Body of pancreas (tissue), 4 donors: ENCODE results near the gene EPN2. TPM values are rescaled to one million over a fixed set of nuclear protein-coding genes. Genes with fewer than 3 reads are reported as not detected.
A peak's percentile ranks its signal among the peaks of the same experiment; 100 is the strongest.

Source experiments
- ATAC-seq: fragments of 150-250 bp; one replicate; pipeline ENCODE4 v1.9.1; 2016
- DNase-seq, 4 donors: peaks; one replicate each; pipeline ENCODE4 v3.0.0-alpha.2; 2019
- H3K27ac ChIP-seq, 4 donors: fragments of 200-600 bp; sonication (generic); 1 replicate in 3 of 4; 2 replicates in 1 of 4; pipeline versions ENCODE4 v1.5.1 to v1.6.1; 2016 to 2019; ENCODE audit warnings: mild to moderate bottlenecking in 1 of 4, mixed read lengths in 1 of 4, moderate library complexity in 1 of 4
- H3K27me3 ChIP-seq, 2 donors: fragments of 200-600 bp; sonication (generic); one replicate each; pipeline ENCODE4 v1.6.0; 2016; ENCODE audit warnings: mild to moderate bottlenecking in 1 of 2
- H3K36me3 ChIP-seq, 2 donors: fragments of 200-600 bp; sonication (generic); replicated peaks in 1 of 2; 2 replicates each; pipeline ENCODE4 v1.5.1; 2016; ENCODE audit warnings: low read depth in 2 of 2; ENCODE audit not compliant: insufficient read depth in 1 of 2
- H3K4me1 ChIP-seq: fragments of 200-600 bp; sonication (generic); one replicate; pipeline ENCODE4 v1.6.0; 2016
- H3K4me3 ChIP-seq, 2 donors: fragments of 200-600 bp; sonication (generic); 1 replicate in 1 of 2; 2 replicates in 1 of 2; pipeline ENCODE4 v1.5.1; 2016 to 2019
- H3K9me3 ChIP-seq, 3 donors: fragments of 200-600 bp; sonication (generic); 1 replicate in 2 of 3; 2 replicates in 1 of 3; pipeline ENCODE4 v1.5.1; 2016
- POLR2A ChIP-seq, 3 donors: fragments of 450-650 bp; IDR thresholded peaks; one replicate each; pipeline ENCODE4 v1.6.1; 2016; ENCODE audit warnings: antibody characterized with exemption in 3 of 3, mild to moderate bottlenecking in 2 of 3
- WGBS, 2 donors: methylation state at CpG; one replicate each; pipeline ENCODE4 v1.1.5; 2017; 5-methylcytosine and 5-hydroxymethylcytosine counted together
- intact Hi-C: fragments of 100-400 bp; cut with DNase I; formaldehyde crosslinking; loops from one replicate; pipeline ENCODE4 v1.15.1; 2023
- total RNA-seq, 2 donors: library from RNA; depleted of rRNA; stranded (reverse); fragments of >200 nt; gene quantifications; one replicate each; pipeline ENCODE4 v1.1.0, GENCODE V29; 2016
- TF ChIP-seq, protein P1 (sequence below), 7 experiments: fragments of 450-650 bp in 4 of 7; fragments of 200-600 bp in 3 of 7; sonication (generic) in 3 of 7; IDR thresholded peaks; one replicate each; pipeline ENCODE4 v1.5.1; 2016 to 2019; ENCODE audit warnings: antibody characterized with exemption in 7 of 7

The EPN2 gene
- total RNA-seq, 2 donors from 2014 or later, result 32.7 to 46.5 TPM

DNA sequence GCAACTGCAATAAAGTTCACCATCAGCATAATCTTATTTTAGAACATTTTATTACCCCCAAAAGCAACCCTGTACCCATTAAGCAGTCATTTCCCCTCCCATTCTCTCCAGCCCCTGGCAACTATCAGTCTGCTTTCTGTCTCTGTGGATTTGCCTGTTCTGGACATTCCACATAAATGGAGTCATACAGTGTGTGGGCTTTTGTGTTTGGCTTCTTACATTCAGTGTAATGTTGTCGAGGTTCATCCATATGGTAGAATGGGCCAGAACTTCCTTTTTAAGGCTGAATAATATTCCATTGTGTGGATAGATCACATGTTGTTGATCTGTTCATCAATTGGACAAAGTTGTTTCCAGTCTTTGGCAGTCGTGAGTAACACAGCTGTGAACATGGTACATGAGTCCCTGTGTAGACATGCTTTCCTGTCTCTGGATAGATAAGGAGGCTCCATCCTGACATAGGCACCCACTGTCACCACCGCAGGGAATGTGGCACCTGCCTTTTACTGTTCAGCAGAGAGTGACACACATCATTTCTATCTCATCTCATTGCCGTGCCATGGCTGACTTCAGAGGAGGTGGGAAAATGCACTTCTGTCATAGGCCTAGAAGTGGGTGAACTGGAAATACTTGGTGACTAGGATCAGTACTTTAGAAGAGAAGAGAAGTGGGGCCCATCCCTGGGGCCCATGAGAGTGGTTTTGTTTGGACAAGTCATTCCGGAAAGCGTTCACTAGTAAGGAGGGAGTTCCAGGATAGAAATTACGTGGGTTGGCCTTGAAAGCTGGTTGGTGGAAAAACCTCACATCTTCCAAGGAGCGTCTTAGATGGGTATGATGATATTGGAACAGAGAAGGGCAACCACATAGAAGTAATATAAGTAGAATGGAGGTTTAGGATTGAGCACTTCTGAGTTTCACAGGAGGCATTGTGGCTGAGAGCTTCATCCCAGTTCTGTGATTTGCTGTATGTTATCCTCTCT is 25.8 kb downstream of the EPN2 start:
- Histone ChIP-seq H3K9me3 (no peaks in the 10 kb centered on the region), H3K27me3 (no peaks in the 10 kb centered on the region), H3K27ac (peak overlapping the region in 1 of 4 donors; percentile 4), H3K4me3 (no peak overlapping the region), H3K4me1 (peaks cover 25% of the 10 kb centered on the region), H3K36me3 (no peaks in the 10 kb centered on the region)
- no peak for ATAC-seq
- intact Hi-C loops, result no loop called here
- WGBS, 2 donors, result 71 to 72% methylated on average over 8 of the region's 8 CpGs
- DNase-seq, result no peak
- TF ChIP-seq POLR2A (IDR thresholded peaks at IDR 0.05), result no peak
- TF ChIP-seq, protein P1, sequence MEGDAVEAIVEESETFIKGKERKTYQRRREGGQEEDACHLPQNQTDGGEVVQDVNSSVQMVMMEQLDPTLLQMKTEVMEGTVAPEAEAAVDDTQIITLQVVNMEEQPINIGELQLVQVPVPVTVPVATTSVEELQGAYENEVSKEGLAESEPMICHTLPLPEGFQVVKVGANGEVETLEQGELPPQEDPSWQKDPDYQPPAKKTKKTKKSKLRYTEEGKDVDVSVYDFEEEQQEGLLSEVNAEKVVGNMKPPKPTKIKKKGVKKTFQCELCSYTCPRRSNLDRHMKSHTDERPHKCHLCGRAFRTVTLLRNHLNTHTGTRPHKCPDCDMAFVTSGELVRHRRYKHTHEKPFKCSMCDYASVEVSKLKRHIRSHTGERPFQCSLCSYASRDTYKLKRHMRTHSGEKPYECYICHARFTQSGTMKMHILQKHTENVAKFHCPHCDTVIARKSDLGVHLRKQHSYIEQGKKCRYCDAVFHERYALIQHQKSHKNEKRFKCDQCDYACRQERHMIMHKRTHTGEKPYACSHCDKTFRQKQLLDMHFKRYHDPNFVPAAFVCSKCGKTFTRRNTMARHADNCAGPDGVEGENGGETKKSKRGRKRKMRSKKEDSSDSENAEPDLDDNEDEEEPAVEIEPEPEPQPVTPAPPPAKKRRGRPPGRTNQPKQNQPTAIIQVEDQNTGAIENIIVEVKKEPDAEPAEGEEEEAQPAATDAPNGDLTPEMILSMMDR (IDR thresholded peaks at IDR 0.05), result no peak

DNA sequence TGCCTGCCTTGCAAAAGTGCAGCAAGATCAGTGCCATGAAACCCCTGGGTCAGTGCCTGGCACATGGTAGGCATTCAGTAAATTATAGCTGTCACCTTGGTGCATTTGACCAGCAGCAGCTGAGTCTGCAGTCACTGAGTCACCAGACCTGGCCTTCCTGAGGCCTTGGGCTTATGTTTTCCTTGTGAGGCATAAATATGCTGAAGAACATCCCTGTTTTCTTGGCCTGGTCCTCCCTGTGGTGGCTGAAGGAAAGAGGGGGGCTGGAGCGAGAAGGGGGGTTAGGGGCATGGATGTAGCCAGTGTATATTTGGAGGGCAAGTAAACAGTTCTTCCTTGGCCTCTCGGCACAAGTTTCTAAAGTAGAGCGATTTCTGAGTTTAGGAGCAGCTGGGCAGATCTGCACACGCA is 26.5 kb downstream of the EPN2 start:
- H3K27me3 ChIP-seq, result no peaks in the 10 kb centered on the region
- peak overlapping the region in 2 of 4 donors; percentile 4 to 21 for H3K27ac ChIP-seq
- intact Hi-C loops, result no loop called here
- 81 to 85% methylated on average over 4 of the region's 4 CpGs for WGBS, 2 donors
- peaks cover 32% of the 10 kb centered on the region for H3K4me1 ChIP-seq
- TF ChIP-seq POLR2A (IDR thresholded peaks at IDR 0.05), result no peak
- TF ChIP-seq, protein P1 (IDR thresholded peaks at IDR 0.05), result no peak
- H3K36me3 ChIP-seq, result no peaks in the 10 kb centered on the region
- H3K9me3 ChIP-seq, result no peaks in the 10 kb centered on the region
- DNase-seq (no peak), ATAC-seq (no peak)
- H3K4me3 ChIP-seq, result no peak overlapping the region

DNA sequence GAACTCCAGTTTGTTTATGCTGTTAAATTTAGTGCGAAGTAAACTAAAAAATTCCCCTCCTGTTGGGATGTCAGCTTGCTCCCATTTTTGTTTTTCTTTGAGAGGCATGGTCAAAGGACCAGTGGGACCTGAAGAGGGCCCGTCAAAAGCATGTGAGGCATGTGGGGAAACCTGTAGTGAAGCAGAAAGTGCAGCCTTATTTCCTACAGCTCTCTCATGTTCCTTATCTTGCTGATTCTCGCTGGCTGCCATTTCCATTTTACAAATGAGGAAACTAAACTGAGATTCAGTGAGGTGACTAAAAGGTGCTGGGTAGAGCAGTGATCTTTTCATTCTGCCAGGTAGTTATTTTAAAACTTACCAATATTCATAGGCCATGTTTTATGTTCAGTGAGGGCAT is 27.1 kb downstream of the EPN2 start:
- H3K4me1 ChIP-seq, result peaks cover 38% of the 10 kb centered on the region
- H3K27ac ChIP-seq, result peak overlapping the region in 2 of 4 donors; percentile 21 to 56
- ATAC-seq, result no peak

DNA sequence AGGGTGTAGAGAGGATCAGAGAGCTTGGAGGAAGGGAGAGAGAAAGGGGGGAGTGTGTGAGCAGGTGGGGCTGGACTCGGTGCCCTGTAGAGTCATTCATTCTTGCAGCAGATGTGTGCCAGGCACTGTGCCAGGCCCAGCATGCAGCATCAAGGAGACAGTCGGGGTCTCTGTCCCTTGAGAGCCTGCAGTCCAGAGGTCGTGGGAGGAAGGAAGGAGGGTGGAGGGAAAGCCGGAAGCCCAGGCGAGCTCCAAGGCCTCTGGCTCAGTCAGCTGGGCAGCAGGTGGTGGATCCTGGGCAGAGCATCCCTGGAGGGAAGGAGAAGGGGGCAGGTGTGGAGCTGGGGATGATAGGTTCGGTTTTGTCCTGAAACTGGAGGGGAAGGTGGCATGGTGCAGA is 27.5 kb downstream of the EPN2 start:
- H3K36me3 ChIP-seq, result no peaks in the 10 kb centered on the region
- peaks cover 42% of the 10 kb centered on the region for H3K4me1 ChIP-seq
- H3K9me3 ChIP-seq, result no peaks in the 10 kb centered on the region
- H3K4me3 ChIP-seq, result no peak overlapping the region
- intact Hi-C loops, result no loop called here
- H3K27me3 ChIP-seq, result no peaks in the 10 kb centered on the region
- DNase-seq (no peak), ATAC-seq (no peak)
- no peak for TF ChIP-seq POLR2A (IDR thresholded peaks at IDR 0.05)
- TF ChIP-seq, protein P1 (IDR thresholded peaks at IDR 0.05), result no peak
- WGBS, 2 donors, result 38 to 39% methylated on average over 6 of the region's 6 CpGs
- H3K27ac ChIP-seq, result peak overlapping the region in 2 of 4 donors; percentile 21 to 56

More for the DNA sequence above, 27.1 kb downstream of the EPN2 start:
- H3K27me3 ChIP-seq, result no peaks in the 10 kb centered on the region
- H3K4me3 ChIP-seq, result no peak overlapping the region
- intact Hi-C loops, result no loop called here
- H3K9me3 ChIP-seq, result no peaks in the 10 kb centered on the region
- WGBS, 2 donors, result 56 to 60% methylated on average over 3 of the region's 3 CpGs
- no peak for TF ChIP-seq POLR2A (IDR thresholded peaks at IDR 0.05)
- TF ChIP-seq, protein P1 (IDR thresholded peaks at IDR 0.05), result no peak
- no peak for DNase-seq
- no peaks in the 10 kb centered on the region for H3K36me3 ChIP-seq
